OCI-LY7 (cell line): ENCODE data around the gene SLC30A4. TPM values are rescaled to one million over a fixed set of nuclear protein-coding genes. Genes with fewer than 3 reads are reported as not detected.

Source experiments
- BruUV-seq: library from RNA; stranded (reverse); fragments of 400-500 nt; replicated peaks from 2 replicates; lab custom pipeline; 2021; lab: Mats Ljungman, UMichigan
- CTCF ChIA-PET: fragments of 300-600 bp; sonication (Branson Sonifier 250); formaldehyde crosslinking; loops from one replicate; lab custom pipeline; 2022; ENCODE audit warnings: antibody characterized with exemption; ENCODE audit not compliant: unreplicated experiment; lab: Charles Lee
- POLR2A ChIA-PET: fragments of 300-600 bp; sonication (Branson Sonifier 250); formaldehyde crosslinking; loops from one replicate; lab custom pipeline; 2022; ENCODE audit warnings: antibody characterized with exemption; lab: Charles Lee
- DNase-seq: peaks from one replicate; pipeline ENCODE4 v3.0.0-alpha.2; 2015; ENCODE audit warnings: low spot score
- H2AFZ ChIP-seq: fragments of 200-600 bp; sonication (generic), shearing (Covaris generic); 2 replicates; pipeline ENCODE4 v1.6.1; 2014; ENCODE audit warnings: mild to moderate bottlenecking, antibody characterized with exemption, low read length, moderate library complexity
- H3K27ac ChIP-seq: fragments of 200-600 bp; sonication (generic); 2 replicates; pipeline ENCODE4 v1.5.1; 2014; ENCODE audit warnings: mixed run types, low read depth, mild to moderate bottlenecking, moderate library complexity, low read length, inconsistent platforms; ENCODE audit not compliant: poor library complexity, severe bottlenecking
- H3K36me3 ChIP-seq: fragments of 200-600 bp; sonication (generic); 2 replicates; pipeline ENCODE4 v1.6.1; 2014; ENCODE audit warnings: mild to moderate bottlenecking, antibody characterized with exemption, low read length, moderate library complexity, mixed read lengths; ENCODE audit not compliant: insufficient read depth
- H3K4me1 ChIP-seq: fragments of 200-600 bp; sonication (generic); 2 replicates; pipeline ENCODE4 v1.5.1; 2014; ENCODE audit warnings: mild to moderate bottlenecking, low read length; ENCODE audit not compliant: insufficient read depth, poor library complexity, severe bottlenecking
- H3K4me2 ChIP-seq: fragments of 200-600 bp; sonication (generic); 2 replicates; pipeline ENCODE4 v1.6.1; 2014; ENCODE audit warnings: mild to moderate bottlenecking, low read length
- H3K4me3 ChIP-seq: fragments of 200-600 bp; sonication (generic); 2 replicates; pipeline ENCODE4 v1.5.1; 2014; ENCODE audit warnings: mild to moderate bottlenecking, low read depth, low read length; ENCODE audit not compliant: poor library complexity, severe bottlenecking
- H3K79me2 ChIP-seq: fragments of 200-600 bp; sonication (generic); 2 replicates; pipeline ENCODE4 v1.6.1; 2016; ENCODE audit warnings: low read depth, mild to moderate bottlenecking, low read length, moderate library complexity, mixed read lengths; ENCODE audit not compliant: insufficient read depth
- H3K9me2 ChIP-seq: fragments of 200-600 bp; sonication (generic); 2 replicates; pipeline ENCODE4 v1.6.1; 2016; ENCODE audit warnings: mild to moderate bottlenecking, low read length, mixed read lengths; ENCODE audit not compliant: insufficient read depth
- H3K9me3 ChIP-seq: fragments of 200-600 bp; sonication (generic); 2 replicates; pipeline ENCODE4 v1.6.1; 2014; ENCODE audit warnings: mild to moderate bottlenecking, mixed run types, low read length, mixed read lengths
- H4K20me1 ChIP-seq: fragments of 200-600 bp; sonication (generic); 2 replicates; pipeline ENCODE4 v1.6.1; 2014; ENCODE audit warnings: mild to moderate bottlenecking, antibody characterized with exemption, low read length, moderate library complexity, mixed read lengths; ENCODE audit not compliant: insufficient read depth
- EZH2phosphoT487 ChIP-seq: fragments of 200-600 bp; sonication (generic); IDR thresholded peaks from 2 replicates; pipeline ENCODE4 v1.6.1; 2018; ENCODE audit warnings: low read depth, borderline replicate concordance, mild to moderate bottlenecking, mixed run types, antibody characterized with exemption, low read length, moderate library complexity, mixed read lengths
- intact Hi-C: fragments of 100-400 bp; cut with micrococcal nuclease; formaldehyde crosslinking; loops from one replicate; pipeline ENCODE4 v1.10.0; 2022; ENCODE audit not compliant: unreplicated experiment
- total RNA-seq, 2 experiments: library from RNA; depleted of rRNA in 1 of 2; stranded (reverse); fragments of >200 nt in 1 of 2; shearing (Covaris generic) in 1 of 2; gene quantifications; 2 replicates each; pipeline ENCODE4 v1.2.3, GENCODE V29; 2014 to 2022
- TF ChIP-seq, protein P1 (sequence below): fragments of 200-600 bp; sonication (generic); conservative IDR thresholded peaks from 2 replicates; pipeline ENCODE4 v1.5.1; 2014; ENCODE audit warnings: mild to moderate bottlenecking, antibody characterized with exemption, low read length, moderate library complexity, mixed read lengths

SLC30A4 gene
- total RNA-seq, 2 experiments from 2014 or later: 0.13 to 3.5 TPM

- POLR2A ChIA-PET: interaction anchor here (0.6 to 1.5 kb wide), 5 partner anchors 19 to 38 kb away, joined by 3 to 4 read pairs (median 3); partner anchors contain the start of gene BLOC1S6
- no peaks in the 10 kb centered on the region for H3K36me3 ChIP-seq
- H3K4me2 ChIP-seq: no peak overlapping the region
- no peak for DNase-seq
- intact Hi-C loops: no loop called here
- no peaks in the 10 kb centered on the region for H3K9me3 ChIP-seq
- no peak overlapping the region for H3K4me3 ChIP-seq
- H3K4me1 ChIP-seq: peaks cover 22% of the 10 kb centered on the region
- no peaks in the 10 kb centered on the region for H3K79me2 ChIP-seq
- no peaks in the 10 kb centered on the region for H3K9me2 ChIP-seq
- CTCF ChIA-PET: no interaction called here
- TF ChIP-seq, protein P1, sequence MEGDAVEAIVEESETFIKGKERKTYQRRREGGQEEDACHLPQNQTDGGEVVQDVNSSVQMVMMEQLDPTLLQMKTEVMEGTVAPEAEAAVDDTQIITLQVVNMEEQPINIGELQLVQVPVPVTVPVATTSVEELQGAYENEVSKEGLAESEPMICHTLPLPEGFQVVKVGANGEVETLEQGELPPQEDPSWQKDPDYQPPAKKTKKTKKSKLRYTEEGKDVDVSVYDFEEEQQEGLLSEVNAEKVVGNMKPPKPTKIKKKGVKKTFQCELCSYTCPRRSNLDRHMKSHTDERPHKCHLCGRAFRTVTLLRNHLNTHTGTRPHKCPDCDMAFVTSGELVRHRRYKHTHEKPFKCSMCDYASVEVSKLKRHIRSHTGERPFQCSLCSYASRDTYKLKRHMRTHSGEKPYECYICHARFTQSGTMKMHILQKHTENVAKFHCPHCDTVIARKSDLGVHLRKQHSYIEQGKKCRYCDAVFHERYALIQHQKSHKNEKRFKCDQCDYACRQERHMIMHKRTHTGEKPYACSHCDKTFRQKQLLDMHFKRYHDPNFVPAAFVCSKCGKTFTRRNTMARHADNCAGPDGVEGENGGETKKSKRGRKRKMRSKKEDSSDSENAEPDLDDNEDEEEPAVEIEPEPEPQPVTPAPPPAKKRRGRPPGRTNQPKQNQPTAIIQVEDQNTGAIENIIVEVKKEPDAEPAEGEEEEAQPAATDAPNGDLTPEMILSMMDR: no peak
- TF ChIP-seq EZH2phosphoT487: no peak
- H4K20me1 ChIP-seq: no peaks in the 10 kb centered on the region
- no peak overlapping the region for H3K27ac ChIP-seq
- H2AFZ ChIP-seq: no peak overlapping the region
- no TSS peak for BruUV-seq
Observed at GRCh38 chr15:45548753-45549520, 26.4 kb upstream of the SLC30A4 start.

GRCh38 chr15:45546789-45547188, 24.2 kb upstream of the SLC30A4 start:
- H4K20me1 ChIP-seq: no peaks in the 10 kb centered on the region
- no peak overlapping the region for H3K4me2 ChIP-seq
- no TSS peak for BruUV-seq
- intact Hi-C loops: no loop called here
- H3K9me2 ChIP-seq: no peaks in the 10 kb centered on the region
- H3K9me3 ChIP-seq: no peaks in the 10 kb centered on the region
- H3K4me1 ChIP-seq: peaks cover 29% of the 10 kb centered on the region
- H3K4me3 ChIP-seq: no peak overlapping the region
- H3K27ac ChIP-seq: no peak overlapping the region
- TF ChIP-seq, protein P1: no peak
- no peak for TF ChIP-seq EZH2phosphoT487
- DNase-seq: no peak
- POLR2A ChIA-PET: interaction anchor here (0.7 kb wide), 1 partner anchor 19 kb away, joined by 3 read pairs; no protein-coding TSS in a partner anchor
- no peak overlapping the region for H2AFZ ChIP-seq
- no peaks in the 10 kb centered on the region for H3K36me3 ChIP-seq
- no peaks in the 10 kb centered on the region for H3K79me2 ChIP-seq
- CTCF ChIA-PET: no interaction called here
